Right lobe of liver (tissue), 6 donors: ENCODE data around the gene ARRDC4. TPM values are rescaled to one million over a fixed set of nuclear protein-coding genes. Genes with fewer than 3 reads are reported as not detected.
A peak's percentile ranks its signal among the peaks of the same experiment; 100 is the strongest.

ENCODE experiments used
- ATAC-seq, 4 donors: fragments of 200-7000 bp; cut with Tn5 transposase; one replicate each; pipeline ENCODE4 v1.9.1; 2020; ENCODE audit warnings: mild to moderate bottlenecking in 4 of 4, moderate library complexity in 4 of 4
- DNase-seq, 3 donors: peaks; one replicate each; pipeline ENCODE4 v3.0.0-alpha.2; 2020
- H3K27ac ChIP-seq, 3 donors: fragments of 200-600 bp; one replicate each; pipeline ENCODE4 v1.8.0; 2022
- H3K27me3 ChIP-seq, 2 donors: fragments of 200-600 bp; one replicate each; pipeline ENCODE4 v1.8.0; 2022
- H3K36me3 ChIP-seq, 4 donors: fragments of 200-600 bp; sonication (generic) in 1 of 4; one replicate each; pipeline versions ENCODE4 v1.5.1 to v1.8.0; 2017 to 2022; ENCODE audit warnings: control low read depth in 1 of 4
- H3K4me1 ChIP-seq, 4 donors: fragments of 200-600 bp; sonication (generic) in 1 of 4; one replicate each; pipeline versions ENCODE4 v1.5.1 to v1.8.0; 2017 to 2022; ENCODE audit warnings: control low read depth in 1 of 4
- H3K4me3 ChIP-seq, 3 donors: fragments of 200-600 bp; one replicate each; pipeline ENCODE4 v1.8.0; 2022
- H3K9me3 ChIP-seq, 4 donors: fragments of 200-600 bp; sonication (generic) in 1 of 4; one replicate each; pipeline versions ENCODE4 v1.5.1 to v1.8.0; 2017 to 2022; ENCODE audit warnings: control low read depth in 1 of 4
- POLR2A ChIP-seq: fragments of 450-650 bp; IDR thresholded peaks from one replicate; pipeline ENCODE4 v1.6.1; 2017; ENCODE audit warnings: antibody characterized with exemption, mild to moderate bottlenecking
- WGBS: methylation state at CpG from one replicate; pipeline ENCODE4 v1.1.6; 2018; ENCODE audit warnings: low coverage, low lambda C conversion rate; ENCODE audit not compliant: insufficient coverage; ENCODE audit errors: missing lambda C conversion rate; 5-methylcytosine and 5-hydroxymethylcytosine counted together
- intact Hi-C, 2 donors: fragments of 100-400 bp; cut with DNase I; formaldehyde crosslinking; loops; one replicate each; pipeline versions ENCODE4 v1.11.2 to v1.14.1; 2022
- total RNA-seq, 6 experiments: library from RNA; depleted of rRNA in 2 of 6; stranded (reverse); fragments of >200 nt in 2 of 6; fragmentation: NEBNext Ultra II Directional in 3 of 6; extraction: Animal tissue kit (Norgen Biotek cat#: 25700) in 3 of 6; gene quantifications; one replicate each; pipeline versions ENCODE4 v1.1.0 to v1.2.4, GENCODE V29; 2016 to 2023
- TF ChIP-seq, protein P1 (sequence below), 4 donors: fragments of 200-600 bp in 3 of 4; fragments of 450-650 bp in 1 of 4; IDR thresholded peaks; one replicate each; pipeline versions ENCODE4 v1.5.1 to v1.8.0; 2016 to 2022; ENCODE audit warnings: antibody characterized with exemption in 4 of 4, mild to moderate bottlenecking in 2 of 4
- donor health status: DM: no; HTN: yes; CAD: no.
- donor health status: DM: no; HTN: no; CAD: no.
- donor health status: DM: no; HTN: no; CAD: no.
- donor health status: DM: no; HTN: yes; CAD: no.
- donor health status: DM: no; HTN: yes; CAD: no.

The ARRDC4 gene
- total RNA-seq, 6 experiments from 2014 or later = 5.0 to 17.4 (median 12.7) TPM

DNA sequence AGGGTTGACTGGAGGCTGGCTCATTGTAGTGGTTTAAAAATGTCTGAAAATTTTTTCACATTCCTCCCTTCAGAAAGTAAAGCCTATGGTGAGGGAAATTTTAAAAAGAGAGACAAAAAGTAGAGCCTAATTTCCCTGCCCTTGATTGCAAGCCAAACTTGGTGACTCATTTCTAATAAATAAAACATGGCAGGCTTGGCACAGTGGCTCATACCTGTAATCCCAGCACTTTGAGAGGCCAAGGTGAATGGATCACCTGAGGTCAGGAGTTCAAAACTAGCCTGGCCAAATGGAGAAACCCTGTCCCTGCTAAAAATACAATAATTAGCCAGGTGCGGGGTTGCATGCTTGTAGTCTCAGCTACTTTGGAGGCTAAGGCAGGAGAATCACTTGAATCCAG lies 18.9 kb upstream of the ARRDC4 start:
- ATAC-seq = peak in 1 of 4 donors; percentile 75
- DNase-seq = no peak
- H3K36me3 ChIP-seq = no peaks in the 10 kb centered on the region
- H3K4me1 ChIP-seq = no peaks in the 10 kb centered on the region
- no peaks in the 10 kb centered on the region for H3K9me3 ChIP-seq
- WGBS = 38% methylated on average over 1 of the region's 1 CpG
- H3K27me3 ChIP-seq = no peaks in the 10 kb centered on the region
- H3K27ac ChIP-seq = no peak overlapping the region
- TF ChIP-seq POLR2A = no peak
- TF ChIP-seq, protein P1, sequence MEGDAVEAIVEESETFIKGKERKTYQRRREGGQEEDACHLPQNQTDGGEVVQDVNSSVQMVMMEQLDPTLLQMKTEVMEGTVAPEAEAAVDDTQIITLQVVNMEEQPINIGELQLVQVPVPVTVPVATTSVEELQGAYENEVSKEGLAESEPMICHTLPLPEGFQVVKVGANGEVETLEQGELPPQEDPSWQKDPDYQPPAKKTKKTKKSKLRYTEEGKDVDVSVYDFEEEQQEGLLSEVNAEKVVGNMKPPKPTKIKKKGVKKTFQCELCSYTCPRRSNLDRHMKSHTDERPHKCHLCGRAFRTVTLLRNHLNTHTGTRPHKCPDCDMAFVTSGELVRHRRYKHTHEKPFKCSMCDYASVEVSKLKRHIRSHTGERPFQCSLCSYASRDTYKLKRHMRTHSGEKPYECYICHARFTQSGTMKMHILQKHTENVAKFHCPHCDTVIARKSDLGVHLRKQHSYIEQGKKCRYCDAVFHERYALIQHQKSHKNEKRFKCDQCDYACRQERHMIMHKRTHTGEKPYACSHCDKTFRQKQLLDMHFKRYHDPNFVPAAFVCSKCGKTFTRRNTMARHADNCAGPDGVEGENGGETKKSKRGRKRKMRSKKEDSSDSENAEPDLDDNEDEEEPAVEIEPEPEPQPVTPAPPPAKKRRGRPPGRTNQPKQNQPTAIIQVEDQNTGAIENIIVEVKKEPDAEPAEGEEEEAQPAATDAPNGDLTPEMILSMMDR (IDR thresholded peaks at IDR 0.05) = no peak
- intact Hi-C loops = no loop called here
- no peak overlapping the region for H3K4me3 ChIP-seq

DNA sequence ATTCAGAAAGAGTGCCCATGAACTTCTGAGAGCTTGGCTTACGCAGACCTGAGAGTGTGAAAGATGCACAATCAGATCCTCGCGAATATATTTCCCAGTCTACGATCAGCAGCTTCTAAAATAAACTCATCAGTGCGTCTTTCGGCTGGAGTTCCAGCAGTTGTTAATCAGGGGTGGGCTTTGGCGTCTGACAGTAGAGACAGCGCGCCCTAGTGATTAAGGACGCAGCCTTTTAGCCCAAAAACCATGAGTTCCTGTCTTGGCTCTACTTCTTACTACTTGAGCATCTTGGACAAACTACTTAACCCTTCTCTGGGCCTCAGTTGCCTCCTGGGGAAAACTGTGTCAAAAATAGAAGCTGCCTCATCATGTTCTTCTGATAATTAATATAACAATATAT lies 15.8 kb upstream of the ARRDC4 start:
- 76% methylated on average over 3 of the region's 10 CpGs for WGBS
- no peaks in the 10 kb centered on the region for H3K4me1 ChIP-seq
- no peaks in the 10 kb centered on the region for H3K27me3 ChIP-seq
- intact Hi-C loops = no loop called here
- no peak overlapping the region for H3K27ac ChIP-seq
- H3K4me3 ChIP-seq = no peak overlapping the region
- no peaks in the 10 kb centered on the region for H3K36me3 ChIP-seq
- ATAC-seq (no peak), DNase-seq (no peak)
- no peak for TF ChIP-seq POLR2A
- TF ChIP-seq, protein P1 (IDR thresholded peaks at IDR 0.05) = no peak
- no peaks in the 10 kb centered on the region for H3K9me3 ChIP-seq

DNA sequence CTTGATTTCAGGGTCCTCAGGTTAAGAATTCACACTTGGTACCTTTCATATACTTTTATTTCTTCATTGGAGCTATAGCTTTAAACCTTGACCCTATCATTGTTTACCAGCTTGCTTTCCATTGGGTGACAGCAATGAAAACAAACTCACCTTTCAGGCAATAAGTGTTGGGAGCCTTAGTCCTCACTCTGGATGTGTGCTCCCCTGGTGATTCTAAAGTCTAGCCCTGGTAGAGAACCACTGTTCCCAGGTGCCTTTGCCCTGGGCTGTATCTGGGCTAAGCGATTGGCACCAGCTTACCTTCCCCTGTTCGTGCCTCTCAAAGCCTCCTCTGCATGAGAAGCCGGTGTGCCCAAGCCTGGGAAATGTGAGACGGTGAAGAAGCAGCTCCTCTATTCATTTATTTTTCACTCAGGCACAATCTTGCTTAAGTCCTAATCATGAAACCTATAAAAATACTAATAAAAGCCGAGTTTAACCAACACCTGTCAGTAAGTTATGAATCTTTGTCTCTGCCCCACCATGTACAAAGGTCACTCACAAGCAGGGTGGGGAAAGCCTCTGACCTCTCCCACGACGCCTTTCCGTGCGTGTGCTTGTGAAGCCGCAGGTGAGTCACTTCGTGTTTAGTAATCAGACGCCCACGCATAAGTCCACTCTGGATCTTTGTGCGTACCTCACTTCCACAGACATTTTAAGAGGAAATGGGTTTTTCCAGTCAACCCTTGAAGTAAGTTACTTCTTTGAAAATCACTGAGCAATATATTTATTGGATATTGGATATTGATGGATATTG lies 12.8 kb upstream of the ARRDC4 start:
- Histone ChIP-seq H3K36me3 (no peaks in the 10 kb centered on the region), H3K4me3 (no peak overlapping the region), H3K4me1 (no peaks in the 10 kb centered on the region), H3K27me3 (no peaks in the 10 kb centered on the region), H3K27ac (no peak overlapping the region), H3K9me3 (no peaks in the 10 kb centered on the region)
- 45% methylated on average over 10 of the region's 14 CpGs for WGBS
- intact Hi-C loops = no loop called here
- no peak for DNase-seq
- peak in 1 of 4 donors; percentile 85 for ATAC-seq
- no peak for TF ChIP-seq POLR2A
- TF ChIP-seq, protein P1 (IDR thresholded peaks at IDR 0.05) = no peak

DNA sequence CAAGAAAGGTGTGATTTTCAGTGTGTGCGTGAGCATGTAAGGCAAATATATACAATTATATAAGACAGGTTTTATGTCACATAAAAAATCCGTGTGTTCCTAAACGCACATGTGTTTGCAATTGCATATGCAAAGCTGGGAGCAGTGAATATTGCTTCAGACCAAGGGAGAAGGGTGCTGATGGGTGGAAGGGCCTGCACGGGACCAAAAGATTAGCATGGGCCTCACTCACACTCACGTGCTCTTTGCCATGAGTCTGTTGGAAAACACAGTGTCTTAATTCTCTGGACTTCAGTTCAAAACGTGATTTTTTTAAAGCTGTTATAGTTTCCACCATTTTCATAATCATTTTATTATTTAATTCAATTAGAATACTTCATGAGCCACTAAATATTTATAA lies 7.2 kb upstream of the ARRDC4 start:
- intact Hi-C loops = no loop called here
- DNase-seq = no peak
- TF ChIP-seq, protein P1 (IDR thresholded peaks at IDR 0.05) = no peak
- TF ChIP-seq POLR2A = no peak

More for the DNA sequence above, 7.2 kb upstream of the ARRDC4 start:
- no peak for ATAC-seq
- Histone ChIP-seq H3K9me3 (no peaks in the 10 kb centered on the region), H3K27me3 (no peaks in the 10 kb centered on the region), H3K36me3 (no peaks in the 10 kb centered on the region), H3K4me3 (no peak overlapping the region), H3K27ac (no peak overlapping the region), H3K4me1 (no peaks in the 10 kb centered on the region)
- 75% methylated on average over 6 of the region's 6 CpGs for WGBS
